ENCODE data around the gene RRBP1.

Gene RRBP1

DNA sequence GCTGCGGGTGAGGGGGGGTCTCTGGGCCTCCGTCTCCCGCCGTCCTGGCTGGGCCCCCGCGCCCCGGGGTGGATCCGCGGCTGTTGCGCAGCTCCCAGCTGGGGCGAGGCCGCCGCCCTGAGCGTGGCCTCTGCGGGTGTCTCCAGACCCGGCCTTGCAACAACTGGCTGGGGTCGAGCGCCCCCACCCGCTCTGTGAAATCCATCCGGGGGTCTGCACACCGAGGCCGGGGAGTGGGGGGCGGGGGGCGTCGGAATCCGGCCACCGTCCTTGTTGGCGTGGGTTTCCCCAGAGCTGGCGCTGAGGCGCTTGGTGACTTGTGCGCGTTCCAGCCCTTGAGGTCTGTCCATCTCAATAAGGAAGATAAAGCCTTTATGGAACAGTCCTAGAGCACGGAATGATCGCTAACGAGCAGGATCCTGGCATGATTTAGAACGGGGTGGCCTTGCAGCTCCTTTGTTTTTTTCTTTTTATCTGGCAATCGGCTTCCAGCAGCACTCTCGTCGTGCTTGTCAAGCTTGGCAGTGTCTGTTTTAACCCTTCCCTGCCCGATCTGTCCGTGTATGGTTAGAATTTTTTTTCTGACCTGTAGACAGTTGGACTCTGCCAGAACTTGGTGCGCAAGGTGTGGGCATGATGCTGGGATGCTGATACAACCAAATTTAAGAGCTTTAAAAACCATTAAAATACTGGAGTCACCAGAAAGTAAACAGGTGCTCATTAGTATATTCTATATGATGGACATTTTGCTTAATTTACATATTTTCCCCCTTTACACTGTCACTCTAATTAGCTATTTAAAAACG lies 111.5 kb downstream of the RRBP1 start:
- peak; percentile 31 for DNase-seq

DNA sequence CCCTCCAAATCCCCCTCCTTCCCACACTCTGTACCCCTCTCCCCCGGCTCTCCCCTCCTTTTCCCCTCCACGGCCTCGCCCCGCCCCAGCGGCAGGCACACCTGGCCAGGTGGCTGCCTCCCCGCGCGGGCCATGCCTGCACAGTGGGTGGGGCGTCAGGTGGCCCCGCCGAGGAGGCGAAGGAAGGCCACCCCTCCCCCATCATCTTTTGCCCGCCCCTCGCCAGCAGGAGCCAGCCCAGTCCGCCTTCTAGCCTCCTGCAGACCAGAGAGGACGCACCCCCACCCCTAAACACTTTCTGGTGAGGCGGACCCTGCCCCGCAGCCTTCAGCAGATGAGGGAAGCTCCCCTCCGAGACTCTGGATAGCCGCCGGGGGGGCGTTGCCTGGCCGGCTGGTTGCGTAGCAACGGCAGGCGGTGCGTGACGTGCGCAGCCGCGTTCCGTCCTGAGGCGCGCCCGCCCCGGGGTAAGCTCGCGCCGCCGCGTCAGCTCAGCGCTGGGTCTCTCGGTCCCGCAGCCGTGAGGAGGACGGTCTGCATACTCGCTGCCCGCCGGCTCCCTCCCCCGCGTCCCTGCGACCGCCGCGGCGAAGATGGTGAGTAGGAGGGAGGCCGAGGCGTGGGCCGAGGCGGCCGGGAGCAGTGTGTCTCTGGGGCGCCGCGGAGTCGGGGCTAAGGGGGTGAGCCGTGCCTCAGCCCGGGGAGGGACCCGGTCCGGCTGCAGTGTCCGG lies 112.3 kb downstream of the RRBP1 start, which contains the start of gene DSTN:
Gene DSTN (plus strand): TSS at position 460 of the 731 bp plus-strand sequence. CDS start 134 bp downstream, at position 594.
- DNase-seq: peak; percentile 88

DNA sequence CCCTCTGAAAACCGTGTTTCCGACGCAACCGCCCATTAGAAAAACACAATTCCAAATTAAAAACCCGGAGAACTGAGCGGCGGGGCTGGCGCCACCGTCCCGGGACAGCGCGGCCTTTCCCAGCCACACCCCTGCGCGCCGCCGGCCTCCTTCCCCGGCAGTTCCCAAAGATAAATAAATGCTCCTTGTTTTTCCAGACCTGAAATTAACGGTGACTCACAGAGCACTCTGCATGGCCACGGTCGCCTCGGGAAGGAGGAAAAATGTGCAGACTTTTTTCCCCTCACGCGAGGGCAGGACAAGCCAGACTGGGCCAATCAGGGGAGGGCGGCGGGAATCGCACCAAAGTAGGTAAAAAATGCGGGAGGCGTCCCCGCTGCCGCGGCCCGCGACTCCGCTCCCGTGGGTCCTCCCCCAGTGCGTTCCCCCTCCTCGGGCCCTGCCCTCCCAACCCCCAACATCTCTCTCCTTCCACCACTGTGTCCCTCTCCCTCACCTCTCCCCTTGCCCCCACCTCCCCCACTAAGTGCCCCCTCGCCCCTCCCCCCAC lies 113.0 kb downstream of the RRBP1 start:
- DNase-seq: peak; percentile 8

- DNase-seq: no peak
These were observed 113.8 kb downstream of the RRBP1 start for GRCh38 chr20:17568045-17568788.

DNA sequence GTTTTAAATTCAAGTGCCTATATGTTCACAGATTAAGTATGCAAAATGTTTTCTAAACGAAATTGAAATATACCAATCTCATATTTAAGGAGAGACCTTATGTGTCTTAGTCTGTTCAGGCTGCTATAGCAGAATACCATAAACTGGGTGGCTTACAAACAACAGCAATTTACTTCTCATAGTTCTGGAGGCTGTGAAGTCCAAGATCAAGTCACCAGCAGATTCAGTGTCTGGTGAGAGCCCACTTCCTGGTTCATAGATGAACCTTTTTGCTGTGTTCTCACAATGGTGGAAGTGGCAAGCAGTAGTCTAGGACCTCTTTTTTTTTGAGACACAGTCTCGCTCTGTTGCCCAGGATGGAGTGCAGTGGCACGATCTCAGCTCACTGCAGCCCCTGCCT lies 115.7 kb downstream of the RRBP1 start:
- no peak for DNase-seq

DNA sequence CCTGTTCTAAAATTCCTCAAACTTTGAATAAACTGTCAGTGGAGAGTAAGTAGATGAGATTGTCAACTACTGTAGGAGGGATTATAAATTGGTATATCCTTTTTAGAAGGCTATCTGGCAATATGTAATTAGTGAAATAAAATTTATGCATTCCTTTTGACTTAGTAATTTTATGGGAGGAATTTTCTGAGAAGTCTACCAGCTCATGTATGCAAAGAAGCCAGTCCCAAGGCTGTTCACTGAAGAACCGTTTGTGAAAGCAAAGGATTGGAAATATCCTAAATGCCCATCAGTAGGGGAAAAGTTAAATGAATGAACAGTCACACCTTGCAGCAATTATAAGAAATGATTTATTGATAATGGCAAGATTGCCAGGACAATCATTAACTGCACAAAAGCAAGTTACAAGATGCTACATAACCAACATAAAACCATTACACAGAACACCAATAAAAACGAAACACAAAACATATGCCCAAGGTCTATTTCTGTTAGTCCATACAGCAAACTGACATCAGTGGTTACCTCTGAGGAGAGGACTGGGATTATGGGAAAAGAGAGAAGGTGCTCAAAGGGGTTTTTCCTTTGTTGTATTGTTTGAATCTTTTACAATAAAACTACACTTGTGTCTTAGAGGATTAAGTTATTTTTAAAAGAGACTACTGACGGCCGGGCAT lies 116.7 kb downstream of the RRBP1 start:
- no peak for DNase-seq

Measured in CD4-positive, alpha-beta T cell treated with Interleukin-12 subunit alpha and Interleukin-12 subunit beta, for 1 hour (primary cell).